ENCODE results near the gene IDI2. TPM values are rescaled to one million over a fixed set of nuclear protein-coding genes. Genes with fewer than 3 reads are reported as not detected.
"Not testable (repeated sequence)": the region's sequence is repeated elsewhere in the genome, so short reads cannot be mapped to it uniquely, and the experiment has no call there.

The IDI2 gene
- not detected for total RNA-seq

- no peak for ATAC-seq
Observed at GRCh38 chr10:1025683-1026082, at the start of gene IDI2. TSS of gene IDI2 (minus strand) at chr10:1025859. CDS start at chr10:1024723, 1,136 bp downstream.

DNA sequence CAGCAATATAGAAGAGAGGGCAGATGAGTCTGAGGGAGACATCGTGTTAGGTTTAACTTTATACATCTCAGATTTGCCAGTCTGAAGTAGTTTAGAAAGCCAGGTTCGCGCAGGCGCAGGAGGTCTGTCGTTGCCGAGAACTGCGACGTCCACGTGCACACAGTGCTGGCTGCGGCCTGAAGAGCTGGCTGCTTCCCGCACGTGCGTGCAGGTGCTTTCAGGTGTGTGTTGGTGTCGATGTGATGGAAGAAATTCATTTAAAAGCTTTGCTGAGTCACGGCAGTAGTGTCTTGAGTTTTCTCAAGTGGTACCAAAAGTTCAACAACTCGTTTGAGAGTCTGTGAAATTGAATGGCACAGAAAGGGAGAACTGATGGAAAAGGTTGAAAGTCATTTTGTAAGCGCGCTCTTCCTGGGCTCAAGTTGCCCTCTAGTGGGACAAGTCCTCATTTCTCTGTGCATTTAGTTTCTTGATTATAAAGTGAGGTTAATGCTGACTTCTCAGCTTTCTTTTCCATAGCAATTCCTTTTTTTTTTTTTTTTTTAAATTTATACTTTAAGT lies 49.2 kb upstream of the IDI2 start:
- no peak for ATAC-seq

GRCh38 chr10:1074052-1074747 lies 48.5 kb upstream of the IDI2 start:
- peak; percentile 25 for ATAC-seq

- no peak for ATAC-seq
Observed at GRCh38 chr10:1070919-1071318, 45.3 kb upstream of the IDI2 start.

DNA sequence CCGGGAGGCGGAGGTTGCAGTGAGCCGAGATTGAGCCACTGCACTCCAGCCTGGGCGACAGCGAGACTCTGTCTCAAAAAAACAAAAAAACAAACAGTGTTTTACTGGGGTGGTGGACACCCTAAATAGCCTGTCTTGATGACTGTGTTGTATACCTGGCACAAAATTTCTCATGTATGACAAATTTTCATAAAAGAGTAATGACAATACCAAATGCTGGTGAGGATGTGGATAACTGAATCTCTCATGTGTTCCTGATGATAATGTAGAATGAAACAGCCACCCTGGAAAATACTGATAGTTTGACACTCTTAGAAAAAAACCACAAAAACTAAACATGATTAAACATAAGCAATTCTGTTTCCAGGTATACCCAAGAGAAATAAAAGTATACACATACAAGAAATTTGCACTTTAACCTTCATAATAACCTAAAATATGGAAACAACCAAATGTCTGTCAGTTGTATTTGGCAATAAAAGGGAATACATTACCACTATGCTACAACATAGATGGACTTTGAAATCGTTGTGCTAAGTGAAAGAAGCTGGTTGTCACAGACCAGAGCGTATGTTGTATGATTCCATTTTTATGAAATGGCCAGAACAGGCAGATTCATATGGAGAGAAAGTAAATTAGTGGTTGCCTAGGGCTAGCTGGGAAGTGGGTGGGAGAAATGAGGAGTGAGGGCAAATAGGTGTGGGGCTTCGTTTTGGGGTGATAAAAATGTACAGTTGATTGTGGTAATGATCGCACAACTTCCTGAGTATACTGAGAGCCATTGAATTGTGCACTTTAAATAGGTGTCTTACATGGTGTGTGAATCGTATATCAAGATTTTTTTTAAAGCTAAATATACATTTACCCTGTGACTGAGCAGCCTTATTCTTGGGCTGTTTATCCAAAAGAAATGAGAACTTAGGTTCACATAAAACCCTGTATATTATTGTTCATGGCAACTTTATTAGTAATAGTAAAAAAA lies 43.0 kb upstream of the IDI2 start:
- ATAC-seq = no peak

GRCh38 chr10:1066734-1067133 lies 41.1 kb upstream of the IDI2 start:
- ATAC-seq = not testable (repeated sequence)

DNA sequence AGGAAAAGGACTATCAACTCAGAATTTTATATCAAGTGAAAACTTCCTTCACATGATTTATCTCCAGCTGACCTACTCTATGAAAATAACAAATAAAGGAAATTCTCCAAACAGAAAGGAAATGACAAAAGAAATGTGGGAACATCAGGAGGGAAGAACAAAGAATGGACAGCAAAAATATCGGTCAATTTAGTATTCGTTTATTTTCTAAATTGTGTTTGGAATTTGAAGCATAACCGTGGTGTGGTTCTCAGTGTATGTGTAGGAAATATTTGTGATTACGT lies 39.2 kb upstream of the IDI2 start:
- no peak for ATAC-seq

DNA sequence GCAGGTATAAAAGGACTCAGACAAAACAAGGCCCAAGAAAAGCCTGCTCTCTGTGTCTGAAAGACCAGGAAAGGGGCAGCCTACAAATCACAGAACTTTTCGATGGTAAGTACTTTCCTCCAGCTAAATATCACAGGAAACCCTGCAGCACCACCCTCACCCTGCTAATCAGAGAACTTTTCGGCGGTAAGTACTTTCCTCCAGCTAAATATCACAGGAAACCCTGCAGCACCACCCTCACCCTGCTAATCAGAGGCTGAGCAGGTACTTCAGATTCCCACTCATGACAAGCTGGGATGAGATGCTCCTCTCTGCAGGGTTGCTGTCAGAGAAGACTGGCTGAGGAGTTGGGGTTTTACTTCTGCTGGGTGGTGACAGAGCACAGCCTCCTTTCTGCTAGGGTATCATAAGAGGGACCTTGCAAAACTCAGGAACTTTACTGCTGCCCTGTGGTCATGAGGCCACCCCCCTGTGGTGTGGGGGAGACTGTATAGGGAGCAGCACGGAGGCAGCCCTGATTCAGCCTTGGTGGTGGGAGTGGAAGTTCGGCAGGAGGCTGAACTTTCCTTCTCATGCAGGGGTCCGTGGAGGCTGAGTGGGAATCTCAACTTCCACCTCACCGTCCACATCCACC lies 37.7 kb upstream of the IDI2 start:
- no peak for ATAC-seq

GRCh38 chr10:1061930-1062774 lies 36.5 kb upstream of the IDI2 start:
- ATAC-seq = no peak

GRCh38 chr10:1059902-1060301 lies 34.2 kb upstream of the IDI2 start:
- ATAC-seq = peak; percentile 74

DNA sequence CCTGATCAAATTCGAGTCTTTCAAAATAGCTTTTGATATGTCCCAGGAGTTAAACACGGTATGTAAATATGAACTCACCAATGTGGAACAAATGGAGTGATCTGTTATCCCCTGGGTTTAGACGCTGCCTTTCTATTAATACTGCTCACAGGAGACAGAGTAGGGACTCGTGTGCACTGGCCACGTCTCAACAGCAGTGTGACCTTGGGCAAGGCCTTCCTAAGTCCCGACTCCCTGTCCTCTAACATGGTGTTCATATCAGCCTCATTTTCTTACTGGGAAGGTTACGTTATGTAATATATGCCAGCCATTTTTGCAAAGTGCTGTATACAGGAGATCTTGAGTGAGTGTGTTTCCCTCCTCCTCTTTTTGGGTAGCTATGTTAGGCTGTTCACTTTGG lies 32.4 kb upstream of the IDI2 start:
- ATAC-seq = no peak

- no peak for ATAC-seq
Observed at GRCh38 chr10:1057106-1057657, 31.5 kb upstream of the IDI2 start.

DNA sequence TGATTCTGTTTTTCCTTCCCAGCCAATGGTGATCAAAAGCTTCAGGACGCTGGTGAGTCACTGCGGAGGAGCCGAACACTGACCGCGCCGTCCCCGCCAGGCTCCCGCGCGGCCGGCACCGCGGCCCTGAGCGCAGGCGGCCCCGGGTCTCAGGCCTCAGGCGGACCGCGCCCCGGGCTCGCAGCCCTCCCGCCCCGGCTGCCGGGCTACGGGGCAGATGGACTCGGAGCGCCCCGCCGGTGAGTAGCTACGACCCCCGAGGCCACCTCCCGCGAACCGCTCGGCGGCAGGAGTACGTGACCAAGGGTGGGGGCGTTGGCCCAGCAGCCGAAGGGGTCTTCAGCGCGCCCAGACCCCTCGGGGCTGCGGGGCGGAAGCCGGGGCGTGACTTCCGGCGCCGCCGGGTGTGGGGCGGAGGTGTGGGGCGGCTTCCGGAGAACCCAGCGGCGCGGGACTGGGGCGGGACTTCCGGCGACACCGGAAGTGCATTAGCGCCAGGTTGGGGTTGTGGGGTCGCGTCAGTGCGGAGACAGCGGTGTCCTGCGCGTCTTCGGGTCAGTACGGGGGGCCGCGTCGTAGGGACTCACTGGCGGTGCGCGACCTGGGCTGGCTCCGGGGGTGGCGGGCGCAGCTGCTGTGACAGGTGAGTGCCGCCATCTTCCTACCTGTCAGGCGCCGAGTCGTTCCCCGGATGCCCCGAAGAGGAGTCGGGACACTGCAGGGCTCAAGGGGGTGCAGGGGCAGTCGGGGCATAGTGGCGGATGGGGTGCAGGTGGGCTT lies 30.9 kb upstream of the IDI2 start, which contains the start of gene WDR37:
Gene WDR37 (plus strand): TSS at position 60 of the 780 bp plus-strand sequence. CDS start 15,771 bp downstream, outside the sequence.
- peak; percentile 84 for ATAC-seq

GRCh38 chr10:1054684-1055083 lies 29.0 kb upstream of the IDI2 start:
- ATAC-seq = peak; percentile 66

GRCh38 chr10:1050554-1050953 lies 24.9 kb upstream of the IDI2 start:
- ATAC-seq = peak; percentile 48

DNA sequence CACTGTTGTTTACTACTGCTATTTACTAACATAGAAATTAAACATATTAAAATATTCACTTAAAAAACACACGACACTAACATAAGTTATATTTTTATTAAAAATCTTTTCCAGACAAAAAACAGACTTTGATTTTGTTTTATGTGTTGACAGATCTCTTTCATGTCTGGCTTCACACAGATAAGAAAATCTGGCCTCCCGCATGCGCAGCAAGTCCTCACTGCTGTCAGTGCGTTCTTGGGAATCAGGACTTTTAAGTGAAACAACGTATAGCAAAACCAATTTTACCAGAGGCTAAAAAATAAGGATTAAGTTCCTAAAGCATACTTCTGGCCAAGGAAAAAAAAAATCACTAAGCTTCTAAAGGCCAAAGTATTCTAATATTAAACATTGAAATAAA lies 24.5 kb upstream of the IDI2 start:
- no peak for ATAC-seq

DNA sequence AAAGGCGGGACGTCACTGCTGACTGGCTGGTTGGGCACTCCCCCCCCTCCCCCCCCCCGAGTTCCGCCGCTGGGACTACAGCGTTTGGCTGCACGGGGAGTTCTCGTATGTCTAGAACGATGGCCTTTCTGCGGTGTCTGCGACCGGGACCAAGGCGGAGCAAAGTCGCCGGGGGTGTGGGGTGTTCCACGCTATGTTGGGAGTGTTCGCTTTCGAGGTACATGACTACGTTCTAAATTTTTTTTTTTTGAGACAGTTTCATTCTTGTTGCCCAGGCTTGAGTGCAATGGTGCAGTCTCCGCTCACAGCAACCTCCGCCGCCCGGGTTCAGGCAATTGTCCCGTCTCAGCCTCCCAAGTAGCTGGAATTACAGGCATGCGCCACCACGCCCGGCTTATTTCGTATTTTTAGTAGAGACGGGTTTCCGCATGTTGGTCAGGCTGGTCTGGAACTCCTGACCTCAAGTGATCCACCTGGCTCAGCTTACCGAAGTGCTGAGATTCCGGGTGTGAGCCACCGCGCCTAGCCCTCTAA lies 23.8 kb upstream of the IDI2 start:
- ATAC-seq = no peak

GRCh38 chr10:1048732-1049424 lies 23.2 kb upstream of the IDI2 start, which contains the start of gene IDI1:
TSS of gene IDI1 (minus strand) at chr10:1049119. CDS start at chr10:1049003, 116 bp downstream.
- ATAC-seq = peak; percentile 95

DNA sequence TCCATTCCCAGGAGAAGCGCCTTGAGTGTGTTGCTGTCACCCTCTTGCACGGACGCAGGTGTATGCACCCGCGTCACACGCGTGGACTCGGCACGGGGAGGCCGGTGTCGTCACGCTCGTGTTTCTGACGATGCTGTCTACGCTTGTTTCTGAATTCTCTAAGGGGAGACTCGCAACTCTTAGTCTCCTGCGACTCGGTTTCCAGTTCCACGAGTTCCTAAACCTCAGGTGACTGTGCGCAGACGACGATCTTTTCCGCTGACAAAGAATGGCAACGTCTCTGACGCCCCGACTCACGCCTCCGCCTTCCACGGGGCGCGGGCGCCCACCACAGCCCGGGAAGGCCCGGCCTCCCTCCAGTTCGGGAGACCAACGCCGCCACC lies 22.7 kb upstream of the IDI2 start:
- peak; percentile 5 for ATAC-seq

DNA sequence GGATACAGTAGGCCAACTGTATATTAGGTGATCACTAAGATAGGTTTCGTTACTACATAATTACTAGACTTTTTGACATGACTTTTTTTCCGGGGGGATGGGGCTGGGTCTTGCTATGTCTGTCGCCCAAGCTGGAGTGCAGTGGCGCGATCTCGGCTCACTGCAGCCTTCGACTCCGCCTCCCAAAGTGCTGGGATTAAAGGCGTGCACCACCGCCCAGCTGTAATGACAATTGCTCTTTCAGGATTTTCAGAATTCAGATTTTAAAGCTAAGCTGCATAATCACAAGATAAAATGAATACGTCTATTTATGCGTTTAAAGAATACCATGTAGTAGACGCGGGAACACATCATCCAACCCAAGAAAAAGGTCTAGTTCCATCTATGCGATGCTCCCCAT lies 22.3 kb upstream of the IDI2 start:
- ATAC-seq = no peak
